Progenitor cell of endocrine pancreas (in vitro differentiated cells): ENCODE results near the gene IL25. TPM values are rescaled to one million over a fixed set of nuclear protein-coding genes. Genes with fewer than 3 reads are reported as not detected.

ENCODE experiments used
- DNase-seq: peaks from one replicate; pipeline ENCODE4 v3.0.0; 2021; ENCODE audit warnings: low spot score; ENCODE audit not compliant: unreplicated experiment
- H3K27ac Mint-ChIP-seq: 2 replicates; pipeline ENCODE4 v1.8.0; 2021; ENCODE audit warnings: mild to moderate bottlenecking, moderate library complexity, mixed read lengths
- H3K27me3 Mint-ChIP-seq: 2 replicates; pipeline ENCODE4 v1.8.0; 2021; ENCODE audit warnings: mixed read lengths
- H3K36me3 Mint-ChIP-seq: 2 replicates; pipeline ENCODE4 v1.8.0; 2022; ENCODE audit warnings: mixed read lengths; ENCODE audit not compliant: insufficient read depth
- H3K4me1 Mint-ChIP-seq: 2 replicates; pipeline ENCODE4 v1.8.0; 2021; ENCODE audit warnings: low read depth, mixed read lengths
- H3K4me3 Mint-ChIP-seq: 2 replicates; pipeline ENCODE4 v1.8.0; 2021; ENCODE audit warnings: low read depth, mild to moderate bottlenecking, moderate library complexity, mixed read lengths
- H3K9me3 Mint-ChIP-seq: 2 replicates; pipeline ENCODE4 v1.8.0; 2021; ENCODE audit warnings: low read depth, mixed read lengths
- total RNA-seq: library from RNA; stranded (reverse); gene quantifications from 2 replicates; pipeline ENCODE4 v1.2.1, GENCODE V29; 2021
- TF ChIP-seq, protein P1 (sequence below): fragments of 200-600 bp; sonication (generic); IDR thresholded peaks from one replicate; pipeline ENCODE4 v1.5.0; 2021; ENCODE audit warnings: antibody characterized with exemption, mild to moderate bottlenecking; ENCODE audit not compliant: unreplicated experiment

Gene IL25
- total RNA-seq, 1 donor from 2014 or later = not detected

DNA sequence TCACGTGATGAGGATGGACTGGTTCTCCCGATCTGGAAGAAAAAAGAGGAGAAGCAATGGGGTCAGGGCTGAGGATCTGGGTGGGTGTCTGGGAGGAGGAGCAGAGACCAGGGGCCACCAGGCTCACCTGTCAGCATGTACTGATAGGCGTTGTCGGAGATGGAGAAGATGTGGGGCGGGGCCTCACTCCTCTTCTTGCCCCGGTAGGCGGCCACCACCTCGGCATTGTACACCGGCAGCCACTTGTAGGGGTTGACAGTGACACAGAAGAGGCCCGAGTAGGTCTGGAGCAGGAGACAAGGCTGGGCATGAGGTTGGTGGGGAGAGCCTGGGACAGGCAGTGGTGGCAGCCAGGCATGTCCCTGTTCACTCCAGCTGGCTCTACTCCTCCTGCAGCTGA, 32.5 kb downstream of the IL25 start:
- peaks cover 54% of the 10 kb centered on the region for H3K27me3 Mint-ChIP-seq
- no peaks in the 10 kb centered on the region for H3K36me3 Mint-ChIP-seq
- no peak for DNase-seq
- no peaks in the 10 kb centered on the region for H3K4me1 Mint-ChIP-seq
- H3K9me3 Mint-ChIP-seq = no peaks in the 10 kb centered on the region
- H3K4me3 Mint-ChIP-seq = no peak overlapping the region
- H3K27ac Mint-ChIP-seq = no peak overlapping the region
- TF ChIP-seq, protein P1, sequence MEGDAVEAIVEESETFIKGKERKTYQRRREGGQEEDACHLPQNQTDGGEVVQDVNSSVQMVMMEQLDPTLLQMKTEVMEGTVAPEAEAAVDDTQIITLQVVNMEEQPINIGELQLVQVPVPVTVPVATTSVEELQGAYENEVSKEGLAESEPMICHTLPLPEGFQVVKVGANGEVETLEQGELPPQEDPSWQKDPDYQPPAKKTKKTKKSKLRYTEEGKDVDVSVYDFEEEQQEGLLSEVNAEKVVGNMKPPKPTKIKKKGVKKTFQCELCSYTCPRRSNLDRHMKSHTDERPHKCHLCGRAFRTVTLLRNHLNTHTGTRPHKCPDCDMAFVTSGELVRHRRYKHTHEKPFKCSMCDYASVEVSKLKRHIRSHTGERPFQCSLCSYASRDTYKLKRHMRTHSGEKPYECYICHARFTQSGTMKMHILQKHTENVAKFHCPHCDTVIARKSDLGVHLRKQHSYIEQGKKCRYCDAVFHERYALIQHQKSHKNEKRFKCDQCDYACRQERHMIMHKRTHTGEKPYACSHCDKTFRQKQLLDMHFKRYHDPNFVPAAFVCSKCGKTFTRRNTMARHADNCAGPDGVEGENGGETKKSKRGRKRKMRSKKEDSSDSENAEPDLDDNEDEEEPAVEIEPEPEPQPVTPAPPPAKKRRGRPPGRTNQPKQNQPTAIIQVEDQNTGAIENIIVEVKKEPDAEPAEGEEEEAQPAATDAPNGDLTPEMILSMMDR = no peak

DNA sequence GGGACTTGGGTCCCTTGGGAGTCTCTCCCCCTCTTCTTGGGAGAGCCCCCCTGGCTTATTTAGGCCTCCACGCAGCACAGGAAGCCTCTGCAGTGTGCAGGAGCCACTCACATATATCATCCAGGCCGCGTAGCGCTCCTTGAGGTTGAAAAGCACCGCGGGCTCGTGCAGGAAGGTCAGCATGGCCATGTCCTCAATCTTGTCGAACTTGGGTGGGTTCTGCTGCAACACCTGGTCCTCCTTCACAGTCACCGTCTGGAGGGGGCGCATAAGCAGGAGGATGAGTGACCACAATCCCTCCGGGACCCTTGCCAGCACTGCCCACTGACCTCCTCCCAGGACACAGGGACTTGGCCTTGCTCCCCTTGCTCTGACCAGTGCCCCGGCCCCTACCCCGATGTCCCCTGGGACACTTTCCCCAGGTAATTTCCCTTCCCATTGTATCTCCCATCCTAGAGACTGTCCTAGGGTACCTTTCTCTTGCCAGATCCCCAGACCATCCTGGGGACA, 33.0 kb downstream of the IL25 start:
- H3K4me3 Mint-ChIP-seq = no peak overlapping the region
- TF ChIP-seq, protein P1 = no peak

DNA sequence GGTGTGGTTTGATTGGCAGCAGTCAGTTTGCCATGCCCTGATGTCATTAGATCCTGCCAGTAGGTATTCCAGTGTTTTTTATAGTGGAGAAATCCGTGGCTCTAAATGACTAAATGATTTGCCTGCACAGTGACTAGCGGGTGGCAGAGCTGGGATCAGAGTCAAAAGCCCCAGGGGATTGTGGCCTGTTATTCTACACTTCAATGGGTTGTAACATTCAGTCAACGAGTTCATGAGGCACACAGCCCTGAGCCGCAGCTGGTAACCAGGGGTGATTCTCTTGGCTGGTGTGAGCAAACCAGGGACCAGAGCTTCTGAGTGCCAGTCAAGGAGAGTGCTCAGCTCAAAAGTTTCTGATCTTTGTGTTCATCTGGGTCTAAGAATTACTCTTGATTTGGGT, 33.6 kb downstream of the IL25 start:
- H3K36me3 Mint-ChIP-seq = no peaks in the 10 kb centered on the region
- H3K4me1 Mint-ChIP-seq = peaks cover 4% of the 10 kb centered on the region
- H3K27me3 Mint-ChIP-seq = peaks cover 61% of the 10 kb centered on the region
- H3K4me3 Mint-ChIP-seq = no peak overlapping the region
- DNase-seq = no peak
- H3K27ac Mint-ChIP-seq = no peak overlapping the region
- TF ChIP-seq, protein P1 = no peak
- no peaks in the 10 kb centered on the region for H3K9me3 Mint-ChIP-seq

More for the DNA sequence above, 33.0 kb downstream of the IL25 start:
- H3K4me1 Mint-ChIP-seq = peaks cover 3% of the 10 kb centered on the region
- no peaks in the 10 kb centered on the region for H3K9me3 Mint-ChIP-seq
- no peak for DNase-seq
- no peak overlapping the region for H3K27ac Mint-ChIP-seq
- H3K27me3 Mint-ChIP-seq = peaks cover 56% of the 10 kb centered on the region
- H3K36me3 Mint-ChIP-seq = no peaks in the 10 kb centered on the region

DNA sequence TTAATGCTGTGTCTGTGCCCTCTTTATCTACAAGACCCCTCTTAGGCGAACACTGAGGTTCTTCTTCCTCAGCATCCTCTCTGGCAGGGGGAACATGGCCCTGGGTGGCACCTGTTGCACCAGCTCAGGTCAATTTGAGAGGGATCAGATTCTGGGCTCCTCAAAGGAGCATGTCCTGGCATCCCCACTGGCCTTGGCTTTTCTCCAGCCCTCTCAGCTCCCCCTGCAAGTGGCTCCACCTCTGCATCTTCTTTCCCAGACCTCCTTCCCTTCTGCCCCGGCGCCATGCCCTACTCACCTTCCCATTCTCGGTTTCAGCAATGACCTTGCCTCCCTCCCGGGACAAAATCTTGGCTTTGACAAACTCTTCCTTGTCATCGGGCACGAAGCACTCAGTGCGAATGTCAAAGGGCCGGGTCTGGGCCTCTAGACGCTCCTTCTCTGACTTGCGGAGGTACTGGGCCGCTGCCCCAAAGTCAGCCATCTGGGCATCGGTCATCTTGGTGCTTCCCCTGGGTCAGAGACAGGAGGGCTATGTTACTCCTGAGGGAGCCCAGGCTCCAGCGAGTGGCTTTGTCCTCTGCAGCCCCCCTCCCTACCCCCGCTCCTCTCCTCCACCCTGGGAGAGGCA, 34.2 kb downstream of the IL25 start:
- no peak overlapping the region for H3K4me3 Mint-ChIP-seq
- H3K4me1 Mint-ChIP-seq = peaks cover 4% of the 10 kb centered on the region
- no peak for DNase-seq
- H3K27me3 Mint-ChIP-seq = peaks cover 57% of the 10 kb centered on the region
- no peak overlapping the region for H3K27ac Mint-ChIP-seq
- no peaks in the 10 kb centered on the region for H3K36me3 Mint-ChIP-seq
- TF ChIP-seq, protein P1 = no peak
- H3K9me3 Mint-ChIP-seq = no peaks in the 10 kb centered on the region

DNA sequence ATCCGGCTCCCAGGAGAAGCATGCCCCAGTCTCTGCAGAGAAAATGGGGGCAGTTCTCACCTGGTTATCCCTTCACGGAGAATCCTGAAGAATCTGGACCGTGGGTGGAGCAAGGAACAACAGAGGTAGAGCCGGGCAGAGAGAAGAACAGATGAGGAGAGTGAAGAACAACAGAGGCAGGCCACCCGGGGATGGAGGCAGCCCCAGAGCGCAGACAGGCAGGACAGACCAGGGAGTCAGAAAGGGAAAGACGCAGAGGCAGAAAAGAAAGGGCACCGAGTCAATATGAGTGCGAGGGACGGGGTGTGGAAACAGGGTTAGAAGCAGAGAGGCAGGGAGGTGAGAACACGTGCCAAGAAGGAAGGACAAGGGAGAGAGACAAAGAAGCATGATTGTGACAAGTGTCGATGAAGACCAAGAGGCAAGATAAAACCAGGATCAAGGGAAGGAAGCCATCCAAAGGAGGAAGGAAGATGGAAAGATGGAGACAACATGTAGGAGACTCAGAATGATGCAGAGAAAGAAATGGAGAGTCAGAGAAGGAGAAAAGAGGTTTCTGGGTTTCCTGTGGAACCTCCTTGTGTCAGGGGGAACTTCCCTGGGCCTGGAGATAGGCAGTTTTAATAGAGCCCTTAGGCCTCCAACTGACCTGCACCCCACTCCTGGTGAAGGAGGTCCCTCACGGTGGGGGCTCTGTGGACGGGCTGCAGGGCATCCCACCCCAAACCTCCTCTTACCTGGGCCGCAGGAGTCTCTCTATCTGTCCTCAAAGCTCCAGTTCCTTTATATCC, 35.1 kb downstream of the IL25 start, which contains the start of gene MYH6:
TSS of gene MYH6 (minus strand) at position 758 of the 791 bp plus-strand sequence. CDS start 1,050 bp downstream, outside the sequence.
- H3K4me1 Mint-ChIP-seq = peaks cover 4% of the 10 kb centered on the region
- H3K36me3 Mint-ChIP-seq = no peaks in the 10 kb centered on the region
- H3K9me3 Mint-ChIP-seq = no peaks in the 10 kb centered on the region
- no peak within 1 kb of the TSS for H3K27ac Mint-ChIP-seq
- TF ChIP-seq, protein P1 = no peak
- no peak within 1 kb of the TSS for H3K4me3 Mint-ChIP-seq
- DNase-seq = no peak
- peaks cover 53% of the 10 kb centered on the region for H3K27me3 Mint-ChIP-seq
